DMS53 treated with DMSO at 0.1 percent for 48 hours (cell line): ENCODE results near the gene BNC2.

Experiments
- DNase-seq: peaks from one replicate; lab custom pipeline; 2025; ENCODE audit not compliant: unreplicated experiment; lab: John Stamatoyannopoulos, UW

BNC2 gene

GRCh38 chr9:16396389-16396788, 474.1 kb downstream of the BNC2 start:
- no peak for DNase-seq

GRCh38 chr9:16391369-16391768, 479.1 kb downstream of the BNC2 start:
- no peak for DNase-seq

- no peak for DNase-seq
These were observed 483.1 kb downstream of the BNC2 start for GRCh38 chr9:16387382-16387781.

DNA sequence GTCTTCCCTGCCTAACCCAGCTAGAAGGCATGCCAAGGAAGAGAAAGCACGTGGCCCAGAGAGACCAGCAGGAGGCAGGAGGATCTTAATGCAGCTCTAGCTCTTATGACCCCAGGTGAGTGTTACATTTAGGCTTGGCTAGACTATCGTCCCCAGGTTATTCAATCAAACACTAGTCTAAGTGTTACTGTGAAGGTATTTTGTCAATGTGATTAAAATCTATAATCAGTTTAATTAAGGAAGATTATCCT, 483.7 kb downstream of the BNC2 start:
- no peak for DNase-seq

GRCh38 chr9:16386007-16386826, 484.3 kb downstream of the BNC2 start:
- DNase-seq = no peak

GRCh38 chr9:16385590-16385989, 484.9 kb downstream of the BNC2 start:
- no peak for DNase-seq

DNA sequence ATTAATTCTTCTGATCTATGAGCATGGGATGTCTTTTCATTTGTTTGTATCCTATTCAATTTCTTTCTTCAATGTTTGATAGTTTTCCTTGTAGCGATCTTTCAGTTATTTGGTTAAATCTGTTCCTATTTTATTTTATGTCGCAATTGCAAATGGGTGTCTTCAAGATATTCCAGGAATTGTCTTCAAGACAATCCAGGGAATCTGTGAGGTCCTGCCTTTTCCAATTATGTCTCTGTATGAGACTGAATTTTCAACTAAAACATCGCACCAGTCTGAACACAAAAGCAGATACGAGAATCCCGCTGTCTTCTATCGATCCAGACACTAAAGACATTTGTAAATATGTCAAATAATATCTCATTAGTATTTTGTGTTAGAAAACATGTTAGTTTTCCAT, 485.5 kb downstream of the BNC2 start:
- no peak for DNase-seq

DNA sequence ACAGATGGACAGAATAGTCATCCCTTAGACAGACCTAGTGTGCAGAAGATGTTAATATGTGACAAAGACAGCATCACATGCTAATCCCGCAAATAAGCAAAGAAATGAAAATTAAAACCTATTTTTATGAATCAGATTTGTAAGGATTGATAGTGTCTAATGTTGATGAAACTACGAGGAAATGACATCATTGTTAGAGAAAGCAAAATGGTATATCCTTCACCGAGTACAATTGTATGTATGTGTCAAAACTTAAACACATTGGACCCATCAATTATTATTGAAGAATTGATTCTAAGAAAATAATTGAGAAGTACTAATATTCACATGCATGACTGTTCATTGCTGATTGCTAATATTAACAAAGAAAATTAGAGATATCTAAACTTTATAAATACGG, 493.2 kb downstream of the BNC2 start:
- DNase-seq = no peak

DNA sequence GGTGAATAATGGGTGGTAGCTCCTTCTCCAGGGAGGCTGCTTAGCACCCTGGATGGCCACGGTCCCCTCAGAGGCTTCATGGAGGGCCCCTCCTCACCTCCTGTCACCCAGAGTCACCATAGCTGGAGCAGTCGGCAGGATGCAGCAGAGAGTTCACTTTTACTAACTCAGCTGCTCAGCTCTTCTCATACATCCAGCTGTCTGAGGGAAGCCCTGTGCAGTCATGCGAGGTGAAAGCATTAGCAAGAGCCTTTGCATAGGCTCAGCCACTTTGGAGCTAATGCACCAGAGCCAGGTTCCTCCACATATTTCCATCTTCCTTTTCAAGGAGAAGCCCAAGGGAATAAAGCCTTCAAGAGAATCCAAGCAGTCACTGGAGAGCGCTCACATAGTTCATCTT, 499.2 kb downstream of the BNC2 start:
- no peak for DNase-seq

GRCh38 chr9:16370647-16371046, 499.8 kb downstream of the BNC2 start:
- no peak for DNase-seq

DNA sequence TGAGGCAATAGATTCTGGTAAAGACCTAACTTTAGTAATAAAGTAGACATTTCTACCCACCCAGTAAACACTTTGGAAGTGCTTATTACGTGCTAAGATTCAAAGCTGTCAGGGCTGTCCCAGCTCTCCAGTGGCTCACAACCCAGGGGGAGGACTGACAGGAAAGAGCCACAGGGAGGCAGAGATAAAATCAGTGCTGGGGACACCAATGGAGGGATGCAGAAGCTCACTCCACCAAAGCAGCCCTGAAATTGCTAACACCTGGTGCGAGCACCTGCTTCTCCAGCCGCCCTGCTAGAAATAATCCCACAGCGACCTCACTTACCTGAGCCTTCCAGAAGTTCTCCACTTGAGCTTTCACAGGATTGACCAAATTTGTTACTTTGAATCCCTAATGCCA, 501.0 kb downstream of the BNC2 start:
- no peak for DNase-seq

- DNase-seq = peak; percentile 37
These were observed 502.0 kb downstream of the BNC2 start for GRCh38 chr9:16368237-16369087.

GRCh38 chr9:16367605-16368231, 502.8 kb downstream of the BNC2 start:
- DNase-seq = no peak

- DNase-seq = no peak
These were observed 506.1 kb downstream of the BNC2 start for GRCh38 chr9:16364347-16364746.

DNA sequence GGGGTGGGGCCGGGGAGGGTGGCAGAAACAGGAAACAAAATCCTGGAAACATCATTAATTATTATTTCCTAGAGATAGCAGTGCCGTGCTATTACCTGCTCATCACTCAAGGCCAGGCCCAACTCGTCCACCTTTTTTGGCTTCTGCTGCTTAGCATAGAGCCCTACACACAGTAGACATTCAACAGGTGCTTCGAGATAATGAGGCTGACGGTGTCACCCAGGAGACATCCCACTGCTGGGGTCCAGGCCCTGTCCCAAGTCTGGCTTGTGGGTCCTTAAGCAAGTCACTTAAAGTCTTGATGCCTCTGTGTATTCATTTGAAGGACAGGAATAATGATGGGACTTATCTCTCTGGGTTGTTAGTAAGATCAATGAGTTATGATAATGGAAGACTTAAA, 506.6 kb downstream of the BNC2 start:
- no peak for DNase-seq

GRCh38 chr9:16363073-16363781, 507.2 kb downstream of the BNC2 start:
- no peak for DNase-seq

DNA sequence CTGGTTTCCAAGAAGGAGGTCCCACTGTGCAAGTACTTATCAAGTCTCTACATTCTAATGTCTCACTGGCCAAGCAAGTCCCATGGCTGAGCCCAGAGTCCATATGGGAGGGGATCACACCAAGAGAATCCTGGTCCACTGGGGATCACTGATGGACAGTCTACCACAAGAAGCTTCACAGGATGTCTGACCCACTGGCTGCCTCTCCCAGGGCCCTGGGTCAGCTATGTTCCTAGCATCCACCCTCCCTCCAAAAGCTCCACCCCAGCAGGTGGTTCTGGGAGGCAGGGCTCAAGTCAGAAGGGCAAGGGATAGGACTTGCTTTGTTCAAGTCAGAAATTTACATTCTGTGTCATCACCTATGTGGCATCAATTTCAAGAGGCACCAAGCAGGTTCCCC, 508.5 kb downstream of the BNC2 start:
- DNase-seq = no peak

- DNase-seq = no peak
These were observed 509.4 kb downstream of the BNC2 start for GRCh38 chr9:16361118-16361517.

- no peak for DNase-seq
These were observed 510.2 kb downstream of the BNC2 start for GRCh38 chr9:16360247-16360646.
